ENCODE results near the gene MUC5B.

MUC5B gene

GRCh38 chr11:1234054-1234720, 11.3 kb downstream of the MUC5B start:
- Histone ChIP-seq H3K9me3 (ENCODE audit: control insufficient read depth in 1 of 2, low read length in 2 of 2) (no peaks in the 10 kb centered on the region), H3K27ac (ENCODE audit: low read length) (no peak overlapping the region), H3K36me3 (ENCODE audit: control insufficient read depth in 1 of 2, insufficient read depth in 2 of 2, low read length in 2 of 2) (no peaks in the 10 kb centered on the region), H3K4me3 (ENCODE audit: low read depth in 1 of 2, low read length in 2 of 2) (no peak overlapping the region), H3K4me1 (ENCODE audit: control insufficient read depth in 1 of 2, insufficient read depth in 2 of 2, low read length in 2 of 2) (no peaks in the 10 kb centered on the region), H3K27me3 (ENCODE audit: low read depth, low read length) (no peaks in the 10 kb centered on the region)

GRCh38 chr11:1234771-1235305, 12.0 kb downstream of the MUC5B start:
- Histone ChIP-seq H3K36me3 (ENCODE audit: control insufficient read depth in 1 of 2, insufficient read depth in 2 of 2, low read length in 2 of 2) (no peaks in the 10 kb centered on the region), H3K9me3 (ENCODE audit: control insufficient read depth in 1 of 2, low read length in 2 of 2) (no peaks in the 10 kb centered on the region), H3K4me3 (ENCODE audit: low read depth in 1 of 2, low read length in 2 of 2) (no peak overlapping the region), H3K27ac (ENCODE audit: low read length) (no peak overlapping the region), H3K4me1 (ENCODE audit: control insufficient read depth in 1 of 2, insufficient read depth in 2 of 2, low read length in 2 of 2) (no peaks in the 10 kb centered on the region), H3K27me3 (ENCODE audit: low read depth, low read length) (no peaks in the 10 kb centered on the region)

- Histone ChIP-seq H3K4me3 (ENCODE audit: low read depth in 1 of 2, low read length in 2 of 2) (no peak overlapping the region), H3K27me3 (ENCODE audit: low read depth, low read length) (no peaks in the 10 kb centered on the region), H3K4me1 (ENCODE audit: control insufficient read depth in 1 of 2, insufficient read depth in 2 of 2, low read length in 2 of 2) (no peaks in the 10 kb centered on the region), H3K9me3 (ENCODE audit: control insufficient read depth in 1 of 2, low read length in 2 of 2) (no peaks in the 10 kb centered on the region), H3K27ac (ENCODE audit: low read length) (no peak overlapping the region), H3K36me3 (ENCODE audit: control insufficient read depth in 1 of 2, insufficient read depth in 2 of 2, low read length in 2 of 2) (no peaks in the 10 kb centered on the region)
Observed at GRCh38 chr11:1235306-1235900, 12.5 kb downstream of the MUC5B start.

- Histone ChIP-seq H3K36me3 (ENCODE audit: control insufficient read depth in 1 of 2, insufficient read depth in 2 of 2, low read length in 2 of 2) (no peaks in the 10 kb centered on the region), H3K27ac (ENCODE audit: low read length) (no peak overlapping the region), H3K4me3 (ENCODE audit: low read depth in 1 of 2, low read length in 2 of 2) (no peak overlapping the region), H3K9me3 (ENCODE audit: control insufficient read depth in 1 of 2, low read length in 2 of 2) (no peaks in the 10 kb centered on the region), H3K4me1 (ENCODE audit: control insufficient read depth in 1 of 2, insufficient read depth in 2 of 2, low read length in 2 of 2) (no peaks in the 10 kb centered on the region), H3K27me3 (ENCODE audit: low read depth, low read length) (no peaks in the 10 kb centered on the region)
Observed at GRCh38 chr11:1235901-1236315, 13.0 kb downstream of the MUC5B start.

- H3K4me1 ChIP-seq (ENCODE audit: control insufficient read depth in 1 of 2, insufficient read depth in 2 of 2, low read length in 2 of 2), result no peaks in the 10 kb centered on the region
- no peaks in the 10 kb centered on the region for H3K9me3 ChIP-seq (ENCODE audit: control insufficient read depth in 1 of 2, low read length in 2 of 2)
- no peak overlapping the region for H3K27ac ChIP-seq (ENCODE audit: low read length)
- no peaks in the 10 kb centered on the region for H3K27me3 ChIP-seq (ENCODE audit: low read depth, low read length)
- no peak overlapping the region for H3K4me3 ChIP-seq (ENCODE audit: low read depth in 1 of 2, low read length in 2 of 2)
- H3K36me3 ChIP-seq (ENCODE audit: control insufficient read depth in 1 of 2, insufficient read depth in 2 of 2, low read length in 2 of 2), result no peaks in the 10 kb centered on the region
Observed at GRCh38 chr11:1236316-1237127, 13.7 kb downstream of the MUC5B start.

GRCh38 chr11:1237128-1237580, 14.3 kb downstream of the MUC5B start:
- H3K4me1 ChIP-seq (ENCODE audit: control insufficient read depth in 1 of 2, insufficient read depth in 2 of 2, low read length in 2 of 2), result no peaks in the 10 kb centered on the region
- H3K9me3 ChIP-seq (ENCODE audit: control insufficient read depth in 1 of 2, low read length in 2 of 2), result no peaks in the 10 kb centered on the region
- no peak overlapping the region for H3K27ac ChIP-seq (ENCODE audit: low read length)
- H3K27me3 ChIP-seq (ENCODE audit: low read depth, low read length), result no peaks in the 10 kb centered on the region
- H3K36me3 ChIP-seq (ENCODE audit: control insufficient read depth in 1 of 2, insufficient read depth in 2 of 2, low read length in 2 of 2), result no peaks in the 10 kb centered on the region
- H3K4me3 ChIP-seq (ENCODE audit: low read depth in 1 of 2, low read length in 2 of 2), result no peak overlapping the region

GRCh38 chr11:1237851-1238250, 15.0 kb downstream of the MUC5B start:
- H3K27ac ChIP-seq (ENCODE audit: low read length), result no peak overlapping the region
- peaks cover 0 to 2% of the 10 kb centered on the region in 2 donors for H3K9me3 ChIP-seq (ENCODE audit: control insufficient read depth in 1 of 2, low read length in 2 of 2)
- H3K27me3 ChIP-seq (ENCODE audit: low read depth, low read length), result no peaks in the 10 kb centered on the region
- no peaks in the 10 kb centered on the region for H3K4me1 ChIP-seq (ENCODE audit: control insufficient read depth in 1 of 2, insufficient read depth in 2 of 2, low read length in 2 of 2)
- no peak overlapping the region for H3K4me3 ChIP-seq (ENCODE audit: low read depth in 1 of 2, low read length in 2 of 2)
- no peaks in the 10 kb centered on the region for H3K36me3 ChIP-seq (ENCODE audit: control insufficient read depth in 1 of 2, insufficient read depth in 2 of 2, low read length in 2 of 2)

- Histone ChIP-seq H3K4me3 (ENCODE audit: low read depth in 1 of 2, low read length in 2 of 2) (no peak overlapping the region), H3K27me3 (ENCODE audit: low read depth, low read length) (no peaks in the 10 kb centered on the region), H3K36me3 (ENCODE audit: control insufficient read depth in 1 of 2, insufficient read depth in 2 of 2, low read length in 2 of 2) (no peaks in the 10 kb centered on the region), H3K27ac (ENCODE audit: low read length) (no peak overlapping the region), H3K9me3 (ENCODE audit: control insufficient read depth in 1 of 2, low read length in 2 of 2) (peaks cover 0 to 2% of the 10 kb centered on the region in 2 donors), H3K4me1 (ENCODE audit: control insufficient read depth in 1 of 2, insufficient read depth in 2 of 2, low read length in 2 of 2) (no peaks in the 10 kb centered on the region)
Observed at GRCh38 chr11:1238767-1239595, 16.1 kb downstream of the MUC5B start.

- Histone ChIP-seq H3K27me3 (ENCODE audit: low read depth, low read length) (no peaks in the 10 kb centered on the region), H3K4me1 (ENCODE audit: control insufficient read depth in 1 of 2, insufficient read depth in 2 of 2, low read length in 2 of 2) (no peaks in the 10 kb centered on the region), H3K36me3 (ENCODE audit: control insufficient read depth in 1 of 2, insufficient read depth in 2 of 2, low read length in 2 of 2) (no peaks in the 10 kb centered on the region), H3K27ac (ENCODE audit: low read length) (no peak overlapping the region), H3K4me3 (ENCODE audit: low read depth in 1 of 2, low read length in 2 of 2) (no peak overlapping the region), H3K9me3 (ENCODE audit: control insufficient read depth in 1 of 2, low read length in 2 of 2) (peaks cover 0 to 2% of the 10 kb centered on the region in 2 donors)
Observed at GRCh38 chr11:1239596-1240205, 16.8 kb downstream of the MUC5B start.

GRCh38 chr11:1240771-1241170, 17.9 kb downstream of the MUC5B start:
- Histone ChIP-seq H3K27me3 (ENCODE audit: low read depth, low read length) (no peaks in the 10 kb centered on the region), H3K4me1 (ENCODE audit: control insufficient read depth in 1 of 2, insufficient read depth in 2 of 2, low read length in 2 of 2) (no peaks in the 10 kb centered on the region), H3K36me3 (ENCODE audit: control insufficient read depth in 1 of 2, insufficient read depth in 2 of 2, low read length in 2 of 2) (no peaks in the 10 kb centered on the region), H3K4me3 (ENCODE audit: low read depth in 1 of 2, low read length in 2 of 2) (no peak overlapping the region), H3K27ac (ENCODE audit: low read length) (no peak overlapping the region), H3K9me3 (ENCODE audit: control insufficient read depth in 1 of 2, low read length in 2 of 2) (peaks cover 0 to 2% of the 10 kb centered on the region in 2 donors)

All from muscle layer of duodenum (tissue), 2 donors.